ENCODE results near the gene ZNF804A. TPM values are rescaled to one million over a fixed set of nuclear protein-coding genes. Genes with fewer than 3 reads are reported as not detected.

Gene ZNF804A
- total and polyA plus RNA-seq, 2 of the 4 experiments (the other 2 are of a cell fraction) = 2.2 to 2.7 TPM

DNA sequence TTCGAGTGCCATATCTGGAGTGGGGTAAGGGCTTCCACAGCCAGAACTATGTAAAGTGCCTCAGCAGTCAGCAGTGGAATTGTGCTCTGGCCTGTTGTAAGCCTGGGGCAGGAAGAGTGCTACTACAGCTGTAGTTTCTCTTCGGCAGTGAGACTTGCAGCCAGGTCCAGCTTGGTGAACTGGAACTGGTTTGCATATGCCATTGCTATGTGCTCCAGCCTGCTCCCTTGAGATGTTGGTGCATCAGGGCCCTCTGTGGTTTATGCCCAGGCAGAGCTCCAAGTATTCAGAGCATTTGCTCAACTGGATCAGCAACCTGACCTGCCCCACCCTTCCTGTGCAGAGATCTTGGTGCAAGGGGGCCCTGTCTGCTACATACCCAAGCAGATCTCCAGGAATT, 47.8 kb downstream of the ZNF804A start:
- H3K27ac ChIP-seq (ENCODE audit: insufficient read depth, low read length) = no peak overlapping the region
- H3K4me1 ChIP-seq (ENCODE audit: control insufficient read depth, insufficient read depth, low read length) = peaks cover 5% of the 10 kb centered on the region
- no peak overlapping the region for H4K91ac ChIP-seq (ENCODE audit: insufficient read depth, low read depth, low read length)
- H3K14ac ChIP-seq (replicated peaks; ENCODE audit: low read depth, low read length) = no peak overlapping the region
- ChIA-PET CTCF (interaction anchor here (1.0 kb wide), 1 partner anchor 10 kb away, joined by 3 read pairs; no protein-coding TSS in a partner anchor), POLR2A (ENCODE audit: unreplicated experiment) (no interaction called here)
- H3K79me1 ChIP-seq (ENCODE audit: low read depth in 1 of 2, low read length in 2 of 2) = peaks cover 0 to 3% of the 10 kb centered on the region in 2 experiments; a peak in 1 of 4 replicates
- H3K18ac ChIP-seq (ENCODE audit: low read depth, low read length) = no peak overlapping the region
- H2AK5ac ChIP-seq (ENCODE audit: low read depth, low read length) = no peak overlapping the region
- BruUV-seq (replicated peaks) = no TSS peak
- no peak overlapping the region for H2BK5ac ChIP-seq (ENCODE audit: low read depth, low read length, poor library complexity, severe bottlenecking)
- H2BK120ac ChIP-seq (ENCODE audit: low read depth, low read length) = no peak overlapping the region
- H3K9ac ChIP-seq (ENCODE audit: low read depth, low read length) = no peak overlapping the region
- no peaks in the 10 kb centered on the region for H4K20me1 ChIP-seq (ENCODE audit: insufficient read depth, low read length)
- no peaks in the 10 kb centered on the region for H3K9me3 ChIP-seq (ENCODE audit: control insufficient read depth, insufficient read depth, low read length)
- H3K9me1 ChIP-seq (ENCODE audit: insufficient read depth, low read length) = no peaks in the 10 kb centered on the region
- dilution Hi-C loops (cut with HindIII; ENCODE audit: low sequenced_read_pairs, unreplicated experiment) (no loop called here), in situ Hi-C loops (cut with MboI; ENCODE audit: low sequenced_read_pairs) (loop anchor here (25.0 kb wide), 1 partner anchor 1091 kb away; the partner anchor contains the start of gene FSIP2), intact Hi-C loops (cut with micrococcal nuclease) (loop anchor here (10.0 kb wide), 1 partner anchor 639 kb away; no protein-coding TSS in a partner anchor)
- H2BK20ac ChIP-seq (ENCODE audit: low read depth, low read length) = no peak overlapping the region
- H3K4me2 ChIP-seq (ENCODE audit: low read depth, low read length) = peak overlapping the region; percentile 41
- no peak overlapping the region for H3K4me3 ChIP-seq (ENCODE audit: insufficient read depth, low read depth, low read length)
- H3K27me3 ChIP-seq (ENCODE audit: control insufficient read depth, insufficient read depth, low read length) = no peaks in the 10 kb centered on the region
- H3K56ac ChIP-seq (ENCODE audit: extremely low read depth, insufficient read depth, low read length) = no peak overlapping the region
- H4K8ac ChIP-seq (ENCODE audit: low read depth in 2 of 2, low read length in 2 of 2) = no peak overlapping the region
- WGBS, 2 experiments (ENCODE audit: extremely low coverage in 2 of 2, insufficient read length in 1 of 2) = 57% methylated on average over 1 of the region's 2 CpGs; no CpG with 5 or more reads in 1 of the 2 experiments
- no peak overlapping the region for H2BK15ac ChIP-seq (ENCODE audit: low read depth, low read length)
- TF ChIP-seq NFE2L2 (IDR thresholded peaks at IDR 0.05; ENCODE audit: low read depth, low read length) = no peak
- no peak overlapping the region for H3K23ac ChIP-seq (ENCODE audit: low read depth, low read length)
- H3K4ac ChIP-seq (ENCODE audit: low read depth, low read length) = no peak overlapping the region
- DNase-seq (peak; percentile 52), ATAC-seq (ENCODE audit: low read depth) (peak; percentile 81)
- H2AFZ ChIP-seq (replicated peaks; ENCODE audit: low read length, poor library complexity) = peak overlapping the region; percentile 26
- no peak overlapping the region for H2AK9ac ChIP-seq (replicated peaks; ENCODE audit: low read depth, low read length, poor library complexity)
- H4K5ac ChIP-seq (ENCODE audit: low read depth, low read length) = no peak overlapping the region
- H3K36me3 ChIP-seq (ENCODE audit: control insufficient read depth, insufficient read depth, low read length) = no peaks in the 10 kb centered on the region
